ENCODE results near the gene QSOX2. TPM values are rescaled to one million over a fixed set of nuclear protein-coding genes. Genes with fewer than 3 reads are reported as not detected.

The QSOX2 gene
- total and polyA plus RNA-seq, 4 donors, result 0.79 to 12.7 (median 4.3) TPM

GRCh38 chr9:136222166-136222905 is 23.3 kb downstream of the QSOX2 start:
- no peak overlapping the region for H3K9ac ChIP-seq (ENCODE audit: low read depth in 1 of 2, low read length in 2 of 2)
- no peak overlapping the region for H3K4me3 ChIP-seq (ENCODE audit: low read depth in 1 of 3, low read length in 3 of 3)
- H3K27me3 ChIP-seq (ENCODE audit: control insufficient read depth in 4 of 4, insufficient read depth in 4 of 4, low read length in 3 of 4), result no peaks in the 10 kb centered on the region
- H3K4me1 ChIP-seq (ENCODE audit: control insufficient read depth in 4 of 4, insufficient read depth in 4 of 4, low read length in 3 of 4), result no peaks in the 10 kb centered on the region
- H3K27ac ChIP-seq (ENCODE audit: low read depth in 1 of 2, low read length in 2 of 2), result no peak overlapping the region
- DNase-seq (ENCODE audit: low spot score), result no peak
- H3K9me3 ChIP-seq (ENCODE audit: control insufficient read depth in 4 of 4, low read length in 3 of 4), result no peaks in the 10 kb centered on the region
- no peak for TF ChIP-seq YY1 (IDR thresholded peaks at IDR 0.05)
- no peak for TF ChIP-seq FOXA2 (IDR thresholded peaks at IDR 0.05)
- no peak for TF ChIP-seq RXRA (IDR thresholded peaks at IDR 0.05)
- no peak for TF ChIP-seq TAF1 (conservative IDR thresholded peaks at IDR 0.05)
- TF ChIP-seq HNF4G (IDR thresholded peaks at IDR 0.05), result no peak
- TF ChIP-seq RAD21 (IDR thresholded peaks at IDR 0.05), result no peak
- no peak for TF ChIP-seq HNF4A (conservative IDR thresholded peaks at IDR 0.05)
- TF ChIP-seq, protein P1, sequence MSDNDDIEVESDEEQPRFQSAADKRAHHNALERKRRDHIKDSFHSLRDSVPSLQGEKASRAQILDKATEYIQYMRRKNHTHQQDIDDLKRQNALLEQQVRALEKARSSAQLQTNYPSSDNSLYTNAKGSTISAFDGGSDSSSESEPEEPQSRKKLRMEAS (IDR thresholded peaks at IDR 0.05), result no peak
- TF ChIP-seq GABPA (IDR thresholded peaks at IDR 0.05 in 1 of 2, conservative IDR thresholded peaks at IDR 0.05 in 1 of 2), result no peak
- TF ChIP-seq, protein P2, sequence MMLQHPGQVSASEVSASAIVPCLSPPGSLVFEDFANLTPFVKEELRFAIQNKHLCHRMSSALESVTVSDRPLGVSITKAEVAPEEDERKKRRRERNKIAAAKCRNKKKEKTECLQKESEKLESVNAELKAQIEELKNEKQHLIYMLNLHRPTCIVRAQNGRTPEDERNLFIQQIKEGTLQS (IDR thresholded peaks at IDR 0.05), result no peak
- TF ChIP-seq NR2F2 (IDR thresholded peaks at IDR 0.05), result no peak
- TF ChIP-seq CTCF (IDR thresholded peaks at IDR 0.05; ENCODE audit: low read depth, low read length, missing input control), result no peak
- TF ChIP-seq SP1 (IDR thresholded peaks at IDR 0.05), result no peak
- 97% methylated on average over 38 of the region's 38 CpGs for WGBS
- H3K36me3 ChIP-seq (ENCODE audit: control insufficient read depth in 4 of 4, insufficient read depth in 3 of 4, low read depth in 1 of 4, low read length in 3 of 4), result peaks cover 4 to 17% (median 7%) of the 10 kb centered on the region in 4 donors

GRCh38 chr9:136220017-136220729 is 25.4 kb downstream of the QSOX2 start:
- H3K27me3 ChIP-seq (ENCODE audit: control insufficient read depth in 4 of 4, insufficient read depth in 4 of 4, low read length in 3 of 4), result no peaks in the 10 kb centered on the region
- no peak overlapping the region for H3K4me3 ChIP-seq (ENCODE audit: low read depth in 1 of 3, low read length in 3 of 3)
- peaks cover 4 to 21% (median 6%) of the 10 kb centered on the region in 4 donors for H3K36me3 ChIP-seq (ENCODE audit: control insufficient read depth in 4 of 4, insufficient read depth in 3 of 4, low read depth in 1 of 4, low read length in 3 of 4)
- 91% methylated on average over 15 of the region's 15 CpGs for WGBS
- no peak overlapping the region for H3K9ac ChIP-seq (ENCODE audit: low read depth in 1 of 2, low read length in 2 of 2)
- H3K27ac ChIP-seq (ENCODE audit: low read depth in 1 of 2, low read length in 2 of 2), result no peak overlapping the region
- no peak for DNase-seq (ENCODE audit: low spot score)
- no peaks in the 10 kb centered on the region for H3K4me1 ChIP-seq (ENCODE audit: control insufficient read depth in 4 of 4, insufficient read depth in 4 of 4, low read length in 3 of 4)
- TF ChIP-seq YY1 (IDR thresholded peaks at IDR 0.05), result no peak
- no peak for TF ChIP-seq RXRA (IDR thresholded peaks at IDR 0.05)
- TF ChIP-seq FOXA2 (IDR thresholded peaks at IDR 0.05), result no peak
- TF ChIP-seq, protein P2 (IDR thresholded peaks at IDR 0.05), result no peak
- no peak for TF ChIP-seq JUND (IDR thresholded peaks at IDR 0.05)
- TF ChIP-seq NR2F2 (IDR thresholded peaks at IDR 0.05), result no peak
- no peak for TF ChIP-seq HNF4G (IDR thresholded peaks at IDR 0.05)
- no peak for TF ChIP-seq CTCF (IDR thresholded peaks at IDR 0.05; ENCODE audit: low read depth, low read length, missing input control)
- no peak for TF ChIP-seq HNF4A (conservative IDR thresholded peaks at IDR 0.05)
- TF ChIP-seq FOXA1 (IDR thresholded peaks at IDR 0.05), result no peak
- TF ChIP-seq, protein P1 (IDR thresholded peaks at IDR 0.05), result no peak
- TF ChIP-seq EGR1 (IDR thresholded peaks at IDR 0.05; ENCODE audit: low read depth in 2 of 2), result no peak
- TF ChIP-seq RAD21 (IDR thresholded peaks at IDR 0.05), result no peak
- no peak for TF ChIP-seq ZBTB33 (IDR thresholded peaks at IDR 0.05)
- no peaks in the 10 kb centered on the region for H3K9me3 ChIP-seq (ENCODE audit: control insufficient read depth in 4 of 4, low read length in 3 of 4)

Measured in liver (tissue), 9 donors.